COLO829 (cell line): ENCODE data around the gene PCED1A.

Experiments used
- DNase-seq: peaks from one replicate; pipeline ENCODE4 v3.0.0; 2012; ENCODE audit warnings: low spot score

PCED1A gene

GRCh38 chr20:2840138-2840966 is at the start of gene PCED1A, which contains the start of gene VPS16:
Gene PCED1A (minus strand): TSS chr20:2840655. CDS start chr20:2839912, 743 bp downstream.
Gene VPS16 (plus strand): TSS chr20:2840745. CDS start chr20:2840775, 30 bp downstream.
- DNase-seq = peak; percentile 95

- DNase-seq = no peak
Observed at GRCh38 chr20:2889797-2890196, 49.3 kb upstream of the PCED1A start.

- DNase-seq = no peak
Observed at GRCh38 chr20:2889209-2889608, 48.8 kb upstream of the PCED1A start.

- DNase-seq = no peak
Observed at GRCh38 chr20:2888224-2888955, 47.9 kb upstream of the PCED1A start.

- DNase-seq = no peak
Observed at GRCh38 chr20:2887715-2888114, 47.3 kb upstream of the PCED1A start.

- no peak for DNase-seq
Observed at GRCh38 chr20:2883726-2884637, 43.5 kb upstream of the PCED1A start.

GRCh38 chr20:2880650-2881049 is 40.2 kb upstream of the PCED1A start:
- DNase-seq = no peak

GRCh38 chr20:2879146-2879545 is 38.7 kb upstream of the PCED1A start:
- DNase-seq = no peak

- DNase-seq = no peak
Observed at GRCh38 chr20:2878515-2878914, 38.1 kb upstream of the PCED1A start.

GRCh38 chr20:2875690-2876203 is 35.3 kb upstream of the PCED1A start:
- DNase-seq = no peak

GRCh38 chr20:2874456-2874855 is 34.0 kb upstream of the PCED1A start:
- no peak for DNase-seq

GRCh38 chr20:2873747-2874041 is 33.2 kb upstream of the PCED1A start:
- no peak for DNase-seq

- DNase-seq = peak; percentile 86
Observed at GRCh38 chr20:2873010-2873746, 32.7 kb upstream of the PCED1A start, which contains the start of gene PTPRA. Gene PTPRA (plus strand): TSS chr20:2873481. CDS start chr20:2964278, 90,797 bp downstream.

- no peak for DNase-seq
Observed at GRCh38 chr20:2872459-2873009, 32.1 kb upstream of the PCED1A start.

- DNase-seq = no peak
Observed at GRCh38 chr20:2871661-2872458, 31.4 kb upstream of the PCED1A start.

GRCh38 chr20:2871111-2871465 is 30.6 kb upstream of the PCED1A start:
- no peak for DNase-seq

- DNase-seq = no peak
Observed at GRCh38 chr20:2869381-2869780, 28.9 kb upstream of the PCED1A start.

- DNase-seq = no peak
Observed at GRCh38 chr20:2867081-2867864, 26.8 kb upstream of the PCED1A start.

- no peak for DNase-seq
Observed at GRCh38 chr20:2866236-2866635, 25.8 kb upstream of the PCED1A start.
